ENCODE results near the gene ABTB2. TPM values are rescaled to one million over a fixed set of nuclear protein-coding genes. Genes with fewer than 3 reads are reported as not detected.

Gene ABTB2
- total RNA-seq, 1 experiment from 2014 or later: 3.1 TPM

DNA sequence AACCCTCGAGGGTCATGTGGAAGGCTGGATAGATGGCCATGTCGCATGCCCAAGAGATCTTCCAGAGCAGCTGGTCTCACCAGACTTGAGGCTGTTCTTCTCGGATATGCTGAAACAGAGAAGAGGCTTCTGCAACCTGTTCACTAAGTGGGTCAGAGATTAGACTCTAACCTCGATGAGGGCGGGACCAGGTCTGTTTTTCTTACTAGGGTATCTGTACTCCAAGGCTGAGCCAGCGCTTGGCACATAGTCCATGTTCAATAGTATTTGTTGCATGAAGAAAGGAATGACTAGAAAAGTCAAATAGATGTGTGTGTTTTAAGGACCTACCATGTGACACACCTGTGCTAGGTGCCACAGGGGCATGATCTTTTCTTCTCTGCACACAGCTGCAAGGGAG, 43.6 kb downstream of the ABTB2 start:
- TF ChIP-seq, protein P1, sequence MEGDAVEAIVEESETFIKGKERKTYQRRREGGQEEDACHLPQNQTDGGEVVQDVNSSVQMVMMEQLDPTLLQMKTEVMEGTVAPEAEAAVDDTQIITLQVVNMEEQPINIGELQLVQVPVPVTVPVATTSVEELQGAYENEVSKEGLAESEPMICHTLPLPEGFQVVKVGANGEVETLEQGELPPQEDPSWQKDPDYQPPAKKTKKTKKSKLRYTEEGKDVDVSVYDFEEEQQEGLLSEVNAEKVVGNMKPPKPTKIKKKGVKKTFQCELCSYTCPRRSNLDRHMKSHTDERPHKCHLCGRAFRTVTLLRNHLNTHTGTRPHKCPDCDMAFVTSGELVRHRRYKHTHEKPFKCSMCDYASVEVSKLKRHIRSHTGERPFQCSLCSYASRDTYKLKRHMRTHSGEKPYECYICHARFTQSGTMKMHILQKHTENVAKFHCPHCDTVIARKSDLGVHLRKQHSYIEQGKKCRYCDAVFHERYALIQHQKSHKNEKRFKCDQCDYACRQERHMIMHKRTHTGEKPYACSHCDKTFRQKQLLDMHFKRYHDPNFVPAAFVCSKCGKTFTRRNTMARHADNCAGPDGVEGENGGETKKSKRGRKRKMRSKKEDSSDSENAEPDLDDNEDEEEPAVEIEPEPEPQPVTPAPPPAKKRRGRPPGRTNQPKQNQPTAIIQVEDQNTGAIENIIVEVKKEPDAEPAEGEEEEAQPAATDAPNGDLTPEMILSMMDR (IDR thresholded peaks at IDR 0.05; ENCODE audit: unreplicated experiment): no peak
- Mint-ChIP-seq H3K9me3 (ENCODE audit: unreplicated experiment) (no peaks in the 10 kb centered on the region), H3K4me1 (ENCODE audit: insufficient read depth, unreplicated experiment) (peaks cover 7% of the 10 kb centered on the region), H3K4me3 (ENCODE audit: unreplicated experiment) (no peak overlapping the region), H3K36me3 (ENCODE audit: insufficient read depth, unreplicated experiment) (no peaks in the 10 kb centered on the region), H3K27ac (ENCODE audit: low read depth, unreplicated experiment) (no peak overlapping the region), H3K27me3 (ENCODE audit: insufficient read depth, unreplicated experiment) (no peaks in the 10 kb centered on the region)
- DNase-seq (ENCODE audit: unreplicated experiment): no peak
- POLR2A ChIA-PET: no interaction called here
- CTCF ChIA-PET: no interaction called here
- intact Hi-C loops (cut with micrococcal nuclease): no loop called here
- no TSS peak for BruUV-seq (replicated peaks)

DNA sequence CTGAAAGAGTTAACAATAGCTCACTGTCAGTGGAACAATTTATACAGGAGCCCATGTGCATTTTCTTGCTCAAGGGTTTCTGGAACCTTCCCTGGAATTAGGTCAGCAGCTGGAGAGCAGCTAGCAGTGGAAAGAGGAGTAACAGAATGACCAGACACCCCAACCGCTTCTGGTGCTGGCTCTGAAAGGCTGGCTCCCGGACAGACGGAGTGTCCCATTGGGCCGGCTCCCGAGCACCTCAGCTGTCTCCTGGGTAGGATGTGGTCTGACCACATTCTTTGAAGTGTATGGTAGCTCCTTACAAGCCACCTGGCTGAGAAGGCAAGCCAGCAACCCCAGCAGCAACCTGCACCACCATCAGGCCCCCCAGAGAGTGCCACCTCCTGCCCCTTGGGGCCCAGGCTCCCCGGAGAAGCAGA, 44.7 kb downstream of the ABTB2 start:
- no TSS peak for BruUV-seq (replicated peaks)
- intact Hi-C loops (cut with micrococcal nuclease): no loop called here
- H3K4me3 Mint-ChIP-seq (ENCODE audit: unreplicated experiment): no peak overlapping the region
- no peaks in the 10 kb centered on the region for H3K27me3 Mint-ChIP-seq (ENCODE audit: insufficient read depth, unreplicated experiment)
- TF ChIP-seq, protein P1 (IDR thresholded peaks at IDR 0.05; ENCODE audit: unreplicated experiment): no peak
- H3K27ac Mint-ChIP-seq (ENCODE audit: low read depth, unreplicated experiment): no peak overlapping the region
- POLR2A ChIA-PET: no interaction called here
- no peak for DNase-seq (ENCODE audit: unreplicated experiment)
- no peaks in the 10 kb centered on the region for H3K36me3 Mint-ChIP-seq (ENCODE audit: insufficient read depth, unreplicated experiment)
- no peaks in the 10 kb centered on the region for H3K9me3 Mint-ChIP-seq (ENCODE audit: unreplicated experiment)
- peaks cover 2% of the 10 kb centered on the region for H3K4me1 Mint-ChIP-seq (ENCODE audit: insufficient read depth, unreplicated experiment)
- CTCF ChIA-PET: interaction anchor here (1.0 kb wide), 1 partner anchor 53 kb away, joined by 3 read pairs; no protein-coding TSS in a partner anchor

DNA sequence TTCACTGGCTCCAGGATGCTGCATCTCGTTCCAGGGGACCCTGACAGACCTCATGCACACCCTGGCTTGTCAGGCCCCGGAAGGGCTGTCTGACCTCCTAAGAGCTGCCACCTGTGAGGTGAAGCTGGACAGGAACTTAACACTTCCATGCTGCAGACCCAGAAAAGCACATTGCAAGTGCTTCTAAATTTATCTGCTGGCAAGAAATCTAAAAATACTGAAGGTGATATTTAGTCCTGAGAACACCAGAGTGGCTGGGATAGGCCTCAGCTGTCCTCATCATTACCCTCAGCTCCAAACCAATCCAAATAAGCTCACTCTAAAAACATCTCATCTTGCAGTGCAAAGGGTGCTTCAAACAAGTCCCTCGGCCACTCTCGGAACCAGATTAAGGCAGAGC, 46.7 kb downstream of the ABTB2 start:
- DNase-seq (ENCODE audit: unreplicated experiment): no peak
- ChIA-PET POLR2A (no interaction called here), CTCF (interaction anchor here (0.6 kb wide), 1 partner anchor 9 kb away, joined by 3 read pairs; no protein-coding TSS in a partner anchor)
- Mint-ChIP-seq H3K27ac (ENCODE audit: low read depth, unreplicated experiment) (no peak overlapping the region), H3K9me3 (ENCODE audit: unreplicated experiment) (no peaks in the 10 kb centered on the region), H3K27me3 (ENCODE audit: insufficient read depth, unreplicated experiment) (no peaks in the 10 kb centered on the region), H3K36me3 (ENCODE audit: insufficient read depth, unreplicated experiment) (no peaks in the 10 kb centered on the region), H3K4me3 (ENCODE audit: unreplicated experiment) (no peak overlapping the region), H3K4me1 (ENCODE audit: insufficient read depth, unreplicated experiment) (no peaks in the 10 kb centered on the region)
- intact Hi-C loops (cut with micrococcal nuclease): no loop called here
- no TSS peak for BruUV-seq (replicated peaks)
- TF ChIP-seq, protein P1 (IDR thresholded peaks at IDR 0.05; ENCODE audit: unreplicated experiment): no peak

DNA sequence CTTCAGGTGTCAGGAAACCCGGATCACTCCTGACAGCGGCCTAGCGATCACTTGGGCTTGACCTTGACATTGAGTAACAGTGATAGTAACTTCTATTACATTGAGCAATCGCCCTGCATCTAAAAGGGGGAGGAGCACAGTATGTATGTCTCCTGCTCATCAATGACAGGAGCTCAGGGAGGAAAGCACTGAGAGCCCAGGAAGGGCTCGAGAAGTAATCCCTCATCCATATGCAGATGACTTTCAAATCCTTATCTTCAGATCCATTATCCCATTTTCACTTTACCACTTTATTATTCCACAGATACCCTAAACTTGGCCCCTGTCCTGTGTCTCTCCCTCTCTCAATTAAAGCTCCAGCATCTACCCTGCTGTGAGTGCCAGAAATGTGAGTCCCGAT, 47.8 kb downstream of the ABTB2 start:
- Mint-ChIP-seq H3K4me3 (ENCODE audit: unreplicated experiment) (no peak overlapping the region), H3K9me3 (ENCODE audit: unreplicated experiment) (no peaks in the 10 kb centered on the region), H3K27ac (ENCODE audit: low read depth, unreplicated experiment) (no peak overlapping the region), H3K4me1 (ENCODE audit: insufficient read depth, unreplicated experiment) (no peaks in the 10 kb centered on the region), H3K27me3 (ENCODE audit: insufficient read depth, unreplicated experiment) (no peaks in the 10 kb centered on the region), H3K36me3 (ENCODE audit: insufficient read depth, unreplicated experiment) (no peaks in the 10 kb centered on the region)
- TF ChIP-seq, protein P1 (IDR thresholded peaks at IDR 0.05; ENCODE audit: unreplicated experiment): no peak
- intact Hi-C loops (cut with micrococcal nuclease): no loop called here
- CTCF ChIA-PET: no interaction called here
- POLR2A ChIA-PET: no interaction called here
- DNase-seq (ENCODE audit: unreplicated experiment): no peak
- no TSS peak for BruUV-seq (replicated peaks)

All from MCF 10A (cell line).